NCI-H345 treated with DMSO at 0.1 percent for 48 hours (cell line): ENCODE measurements around the gene FERMT3.

Source experiments
- DNase-seq: peaks from one replicate; lab custom pipeline; 2025; ENCODE audit not compliant: unreplicated experiment; lab: John Stamatoyannopoulos, UW

Gene FERMT3

DNA sequence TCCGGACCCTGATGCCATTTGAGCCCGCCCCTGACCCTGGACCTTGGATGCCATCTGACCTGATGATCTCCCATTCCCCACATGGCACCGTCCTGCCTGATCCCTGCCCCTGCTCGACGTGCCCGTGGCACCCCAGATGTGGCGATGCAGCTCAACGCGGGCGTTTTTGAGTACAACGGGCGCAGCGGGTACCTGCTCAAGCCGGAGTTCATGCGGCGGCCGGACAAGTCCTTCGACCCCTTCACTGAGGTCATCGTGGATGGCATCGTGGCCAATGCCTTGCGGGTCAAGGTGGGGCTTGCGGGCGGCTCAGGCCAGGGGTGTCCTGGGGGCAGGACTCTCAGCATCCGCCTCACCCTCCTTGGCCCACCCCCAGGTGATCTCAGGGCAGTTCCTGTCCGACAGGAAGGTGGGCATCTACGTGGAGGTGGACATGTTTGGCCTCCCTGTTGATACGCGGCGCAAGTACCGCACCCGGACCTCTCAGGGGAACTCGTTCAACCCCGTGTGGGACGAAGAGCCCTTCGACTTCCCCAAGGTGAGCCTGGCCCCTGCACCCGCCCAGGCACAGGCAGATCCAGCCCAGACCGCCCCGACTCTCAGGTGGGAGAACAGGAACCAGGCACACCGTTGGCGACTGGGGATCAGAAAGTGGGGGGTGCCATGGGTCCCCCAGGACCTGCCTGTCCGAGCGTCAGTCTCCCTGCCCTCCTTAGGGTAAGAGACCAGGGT, 55.9 kb downstream of the FERMT3 start:
- no peak for DNase-seq

DNA sequence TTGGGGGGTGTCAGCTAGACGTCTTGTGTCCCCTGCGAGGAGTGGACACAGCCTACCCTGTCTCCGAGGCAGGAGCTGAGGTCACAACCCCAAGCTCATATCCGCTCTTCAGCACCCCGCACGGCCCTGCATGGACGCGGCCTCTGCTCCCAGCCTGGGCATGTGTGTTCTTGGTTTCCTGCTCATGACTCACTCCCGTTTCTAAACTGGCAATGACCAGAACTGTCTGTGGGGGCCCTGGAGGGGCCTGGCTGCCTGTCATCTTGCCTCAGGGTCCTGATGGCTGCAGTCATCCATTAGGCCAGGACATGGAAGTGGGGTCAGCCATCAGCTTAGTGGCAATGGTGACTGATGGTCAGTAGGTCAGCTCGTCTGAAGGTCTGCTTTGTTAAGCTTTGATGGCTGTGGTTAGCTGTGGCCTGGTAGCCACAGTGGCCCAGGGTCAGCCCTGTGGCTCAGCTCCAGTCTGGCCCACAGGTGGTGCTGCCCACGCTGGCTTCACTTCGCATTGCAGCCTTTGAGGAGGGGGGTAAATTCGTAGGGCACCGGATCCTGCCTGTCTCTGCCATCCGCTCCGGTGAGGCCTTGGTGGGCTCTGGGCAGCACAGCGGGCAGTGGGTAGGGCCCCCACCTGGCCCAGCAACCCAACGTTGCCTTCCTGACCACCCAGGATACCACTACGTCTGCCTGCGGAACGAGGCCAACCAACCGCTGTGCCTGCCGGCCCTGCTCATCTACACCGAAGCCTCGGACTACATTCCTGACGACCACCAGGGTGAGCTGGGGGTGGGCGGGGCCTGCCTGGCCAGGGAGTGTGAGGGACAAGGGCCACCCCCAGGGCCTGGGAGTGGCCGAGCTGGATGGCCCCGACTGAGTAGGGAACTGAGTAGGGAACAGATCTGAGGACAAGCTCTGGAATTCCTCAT, 56.8 kb downstream of the FERMT3 start:
- DNase-seq = no peak

DNA sequence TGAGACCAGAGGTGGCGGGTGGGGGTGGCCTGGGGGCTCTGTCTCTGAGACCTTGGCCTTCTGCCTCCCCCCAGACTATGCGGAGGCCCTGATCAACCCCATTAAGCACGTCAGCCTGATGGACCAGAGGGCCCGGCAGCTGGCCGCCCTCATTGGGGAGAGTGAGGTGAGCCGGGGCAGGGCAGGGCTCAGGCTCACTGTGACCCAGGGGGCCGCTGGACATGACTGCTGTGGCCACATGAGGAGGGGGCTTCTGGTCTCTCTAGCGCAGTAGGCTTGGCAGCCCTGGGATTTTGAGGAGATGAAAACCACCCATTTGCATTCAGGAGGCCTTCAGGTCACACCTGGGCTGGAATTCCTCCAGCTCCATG, 57.4 kb downstream of the FERMT3 start:
- DNase-seq = no peak

DNA sequence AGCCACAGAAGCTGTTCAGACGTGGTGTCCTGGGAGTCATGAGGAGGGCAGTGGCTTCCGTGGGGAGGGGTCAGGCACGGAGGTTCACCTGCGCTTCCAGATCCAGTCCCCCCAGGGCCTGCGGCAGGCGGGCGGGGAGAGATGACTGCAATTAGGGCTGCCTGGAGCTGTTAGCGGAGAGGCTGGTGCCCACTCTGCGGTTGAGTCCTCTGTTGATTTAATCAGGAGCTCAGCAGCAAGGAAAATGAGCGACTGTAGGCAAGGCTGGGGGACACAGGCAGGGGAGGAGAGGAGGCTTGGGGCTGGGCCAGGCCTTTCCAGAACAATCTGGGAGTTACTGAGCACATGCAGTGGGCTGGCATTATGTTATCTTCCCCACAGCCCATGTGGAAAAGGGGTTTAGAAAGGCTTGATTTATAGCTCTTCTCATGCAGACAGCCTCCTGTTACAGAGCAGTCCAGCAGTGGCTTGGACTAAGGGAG, 57.9 kb downstream of the FERMT3 start:
- no peak for DNase-seq

DNA sequence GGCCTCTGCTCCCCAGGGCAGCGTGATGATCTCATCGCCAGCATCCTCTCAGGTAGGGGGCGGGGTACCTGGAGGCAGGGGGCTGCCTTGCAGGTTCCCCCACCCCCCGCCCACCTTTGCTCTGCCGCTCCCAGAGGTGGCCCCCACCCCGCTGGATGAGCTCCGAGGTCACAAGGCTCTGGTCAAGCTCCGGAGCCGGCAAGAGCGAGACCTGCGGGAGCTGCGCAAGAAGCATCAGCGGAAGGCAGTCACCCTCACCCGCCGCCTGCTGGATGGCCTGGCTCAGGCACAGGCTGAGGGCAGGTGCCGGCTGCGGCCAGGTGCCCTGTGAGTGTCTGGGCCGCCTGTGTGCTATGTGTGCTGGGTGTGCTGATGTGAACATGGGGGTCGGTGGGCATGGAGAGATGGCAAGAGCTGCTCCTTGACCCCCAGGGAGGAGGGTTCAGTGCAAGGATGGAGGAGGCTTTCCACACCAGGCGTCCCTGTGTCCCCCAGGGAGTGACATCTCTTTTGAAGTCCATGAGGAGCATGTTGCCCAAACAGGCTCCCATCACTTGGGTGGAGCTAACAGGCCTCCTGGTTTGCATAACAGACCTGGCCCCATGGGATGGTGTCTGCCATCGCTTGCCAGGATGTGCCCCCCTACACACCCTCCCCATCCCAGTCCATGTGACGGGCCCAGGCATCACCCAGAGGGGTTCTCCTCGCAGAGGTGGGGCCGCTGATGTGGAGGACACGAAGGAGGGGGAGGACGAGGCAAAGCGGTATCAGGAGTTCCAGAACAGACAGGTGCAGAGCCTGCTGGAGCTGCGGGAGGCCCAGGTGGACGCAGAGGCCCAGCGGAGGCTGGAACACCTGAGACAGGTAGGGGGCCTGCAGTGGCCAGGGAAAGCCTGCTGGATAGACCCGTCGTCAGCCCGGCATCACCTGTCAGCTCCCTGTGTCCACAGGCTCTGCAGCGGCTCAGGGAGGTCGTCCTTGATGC, 58.9 kb downstream of the FERMT3 start:
- no peak for DNase-seq

DNA sequence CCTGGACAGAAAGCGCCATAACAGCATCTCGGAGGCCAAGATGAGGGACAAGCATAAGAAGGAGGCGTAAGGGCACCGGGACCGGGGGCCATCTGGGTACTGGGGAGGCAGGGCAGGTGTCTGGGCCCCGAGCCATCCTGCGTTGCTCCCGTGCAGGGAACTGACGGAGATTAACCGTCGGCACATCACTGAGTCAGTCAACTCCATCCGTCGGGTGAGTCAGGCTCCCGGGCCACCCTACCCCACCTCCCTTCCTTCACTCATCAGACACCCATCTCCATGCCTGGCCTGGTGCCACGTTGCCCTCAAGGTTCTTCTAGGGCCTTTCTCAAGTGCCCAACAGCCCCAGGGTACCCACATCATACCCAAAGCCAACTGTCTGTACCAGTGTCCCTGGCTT, 59.8 kb downstream of the FERMT3 start:
- no peak for DNase-seq

DNA sequence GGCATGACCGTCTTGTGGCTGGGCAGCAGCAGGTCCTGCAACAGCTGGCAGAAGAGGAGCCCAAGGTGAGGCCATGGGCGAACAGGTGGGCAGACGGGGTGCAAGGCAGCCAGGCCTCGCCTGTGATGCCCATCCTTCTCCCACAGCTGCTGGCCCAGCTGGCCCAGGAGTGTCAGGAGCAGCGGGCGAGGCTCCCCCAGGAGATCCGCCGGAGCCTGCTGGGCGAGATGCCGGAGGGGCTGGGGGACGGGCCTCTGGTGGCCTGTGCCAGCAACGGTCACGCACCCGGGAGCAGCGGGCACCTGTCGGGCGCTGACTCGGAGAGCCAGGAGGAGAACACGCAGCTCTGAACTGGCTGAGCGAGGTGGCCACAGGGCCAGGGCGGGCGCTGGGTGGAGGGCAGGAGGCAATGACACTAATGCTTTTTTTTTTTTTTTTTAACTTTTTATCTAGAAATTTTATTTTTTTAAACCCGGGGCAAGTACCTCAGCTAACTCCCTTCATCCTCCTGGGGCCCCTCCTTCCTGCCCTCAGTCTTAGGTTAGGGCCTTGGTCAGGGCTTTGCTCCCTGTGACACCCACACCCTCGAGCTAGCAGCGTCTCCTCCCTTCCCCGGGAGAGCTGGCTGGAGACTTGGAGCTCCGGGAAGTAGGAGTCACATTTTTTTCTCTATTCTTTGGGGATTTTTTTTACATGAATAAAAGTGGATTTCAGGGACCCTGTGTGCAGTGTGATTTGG, 60.9 kb downstream of the FERMT3 start:
- DNase-seq = peak; percentile 69

DNA sequence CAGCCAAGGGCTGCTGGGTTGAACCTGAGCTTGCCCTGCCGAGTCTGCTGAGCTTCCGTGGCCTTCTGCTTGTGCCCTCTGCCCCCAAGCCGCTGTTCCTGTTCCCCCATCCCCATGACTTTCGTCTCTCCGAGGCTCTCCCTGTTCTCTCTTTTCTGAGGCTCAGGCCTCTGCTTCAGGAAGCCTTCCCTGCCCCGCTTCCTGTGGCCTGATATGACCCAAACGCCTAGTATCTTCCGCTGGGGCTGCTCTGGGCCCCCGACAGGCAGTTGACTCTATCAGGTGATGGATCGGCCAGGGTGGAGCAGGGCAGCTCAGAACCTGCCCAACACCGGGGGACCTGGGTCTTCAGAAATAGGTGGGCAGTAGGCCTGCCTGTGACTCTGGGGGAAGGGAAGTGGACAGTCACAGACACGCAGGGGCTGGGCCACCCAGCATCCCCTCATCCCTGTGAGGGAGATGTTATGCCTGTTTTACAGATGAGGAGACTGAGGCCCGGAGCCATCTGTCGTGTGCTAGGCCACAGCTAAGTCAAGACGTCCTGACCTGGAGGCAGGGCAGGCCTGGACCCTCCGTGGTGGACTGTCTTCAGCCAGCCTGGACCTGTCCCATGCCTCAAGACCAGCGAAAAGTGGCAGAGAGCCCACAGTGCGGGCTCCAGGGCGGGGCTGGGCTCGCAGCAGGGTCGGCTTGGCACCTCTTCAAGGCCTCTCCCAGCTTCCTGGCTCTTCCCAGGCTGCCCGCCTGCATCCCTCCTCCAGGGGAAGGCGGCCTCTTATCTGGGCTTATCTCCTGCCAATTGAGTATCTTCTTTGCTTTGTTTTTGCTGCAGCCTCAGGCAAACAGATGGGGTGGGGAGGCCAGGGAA, 61.7 kb downstream of the FERMT3 start:
- peak; percentile 54 for DNase-seq

DNA sequence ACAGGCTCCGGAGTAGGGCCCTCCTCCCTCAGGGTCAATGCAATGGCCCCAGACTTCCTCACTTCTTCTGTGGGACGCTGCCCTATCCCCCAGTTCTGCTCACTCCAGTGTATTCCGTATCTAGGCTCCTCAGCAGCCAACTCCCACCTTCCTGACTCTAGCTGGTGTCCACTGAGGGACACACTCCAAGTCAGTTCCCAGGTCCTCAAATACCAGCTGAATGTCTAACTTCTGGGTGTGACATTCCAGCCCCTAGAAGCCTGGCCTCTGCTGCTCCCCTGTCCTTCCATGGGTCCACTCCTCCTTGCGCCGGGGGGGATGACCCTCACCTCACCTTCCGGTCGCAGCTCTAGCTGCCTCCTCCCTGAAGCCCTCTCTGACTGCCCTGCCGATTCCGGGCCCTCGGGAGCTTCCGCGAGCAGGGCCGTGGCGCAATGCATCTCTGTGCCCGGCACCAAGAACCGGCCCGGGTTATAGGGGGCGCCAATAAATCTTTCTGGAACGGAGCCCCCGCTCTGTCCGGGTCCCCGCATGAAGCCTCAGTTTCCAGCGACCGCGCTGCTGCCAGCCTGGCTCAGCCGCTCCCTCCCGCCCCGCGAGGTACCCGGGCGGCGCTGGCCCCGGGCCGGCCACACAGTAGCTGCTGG, 62.5 kb downstream of the FERMT3 start:
- DNase-seq = no peak

DNA sequence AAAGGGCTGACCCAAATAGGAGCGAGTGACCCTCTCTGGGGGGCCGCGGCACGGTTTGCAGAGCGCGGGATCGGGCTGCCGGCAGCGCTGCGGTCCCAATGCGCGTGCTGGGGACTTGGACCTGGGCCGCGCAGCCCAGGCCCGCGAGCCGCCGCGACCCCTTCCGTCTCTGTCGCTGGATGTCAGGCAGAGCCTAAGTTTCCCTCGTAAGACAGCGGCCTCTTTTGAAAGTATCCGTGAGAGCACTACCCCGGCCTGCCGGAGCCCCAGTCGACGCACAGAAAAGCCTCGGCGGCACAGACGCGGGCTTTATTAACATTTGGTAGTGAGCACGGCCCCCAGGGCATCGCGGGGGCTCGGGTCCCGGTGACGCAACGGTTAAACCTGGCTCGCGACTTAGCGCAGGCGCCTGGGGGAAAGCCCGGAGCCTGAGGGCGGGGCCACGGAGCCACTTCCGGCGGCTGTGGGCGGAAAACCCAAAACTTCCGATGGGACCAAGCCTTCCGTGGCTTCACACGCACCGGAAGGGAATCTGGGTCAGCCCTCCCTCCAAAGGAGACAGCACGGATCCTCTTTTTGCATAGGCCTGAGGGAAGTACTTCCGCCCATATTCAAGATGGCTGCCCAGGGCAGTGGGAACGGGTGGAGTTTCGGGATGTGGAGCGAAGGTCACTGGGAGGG, 63.2 kb downstream of the FERMT3 start:
- DNase-seq = peak; percentile 98
